A549 (cell line): ENCODE data around the gene ODAM.
A peak's percentile ranks its signal among the peaks of the same experiment; 100 is the strongest.

Experiments used
- EP300 ChIP-seq, 2 experiments: fragments of >200 bp; sonication (Bioruptor Twin); formaldehyde crosslinking; IDR thresholded peaks; 2 replicates in 1 of 2; 3 replicates in 1 of 2; pipeline ENCODE4 v1.6.1; 2016 to 2017
- FOSB ChIP-seq: fragments of 250-450 bp; sonication (Bioruptor Pico); IDR thresholded peaks from 2 replicates; pipeline ENCODE4 v1.5.0; 2020; ENCODE audit warnings: mild to moderate bottlenecking, moderate library complexity
- HDAC2 ChIP-seq: fragments of 200-600 bp; sonication (generic); IDR thresholded peaks from 2 replicates; pipeline ENCODE4 v1.6.1; 2016
- JUN ChIP-seq, 2 experiments: fragments of >200 bp; sonication (Bioruptor Twin); formaldehyde crosslinking; IDR thresholded peaks; 2 replicates in 1 of 2; 3 replicates in 1 of 2; pipeline ENCODE4 v1.6.1; 2016 to 2017
- JUNB ChIP-seq: fragments of >200 bp; sonication (Bioruptor Twin); formaldehyde crosslinking; IDR thresholded peaks from 2 replicates; pipeline ENCODE4 v1.6.1; 2016
- KDM1A ChIP-seq: fragments of 200-600 bp; sonication (generic); IDR thresholded peaks from 2 replicates; pipeline ENCODE4 v1.6.1; 2016; ENCODE audit warnings: low read depth, mild to moderate bottlenecking
- POLR2A ChIP-seq: IDR thresholded peaks from 2 replicates; pipeline ENCODE4 v1.6.1; 2012; ENCODE audit warnings: mild to moderate bottlenecking, low read length
- RFX5 ChIP-seq: fragments of 450-650 bp; IDR thresholded peaks from 2 replicates; pipeline ENCODE4 v1.7.1; 2014; ENCODE audit warnings: antibody characterized with exemption, mild to moderate bottlenecking, moderate library complexity
- SMC3 ChIP-seq: fragments of >200 bp; sonication (Bioruptor Twin); formaldehyde crosslinking; IDR thresholded peaks from 3 replicates; pipeline ENCODE4 v1.6.1; 2018; ENCODE audit warnings: inconsistent platforms
- TF ChIP-seq, protein P1 (sequence below): fragments of >200 bp; sonication (Bioruptor Twin); formaldehyde crosslinking; IDR thresholded peaks from 3 replicates; pipeline ENCODE4 v1.5.1; 2016
- TF ChIP-seq, protein P2 (sequence below): IDR thresholded peaks from 2 replicates; pipeline ENCODE4 v1.6.1; 2012
- TF ChIP-seq, protein P3 (sequence below): fragments of 250-450 bp; sonication (Bioruptor Pico); IDR thresholded peaks from 2 replicates; pipeline ENCODE4 v1.5.0; 2021; ENCODE audit warnings: mild to moderate bottlenecking, moderate library complexity, borderline replicate concordance

DNA sequence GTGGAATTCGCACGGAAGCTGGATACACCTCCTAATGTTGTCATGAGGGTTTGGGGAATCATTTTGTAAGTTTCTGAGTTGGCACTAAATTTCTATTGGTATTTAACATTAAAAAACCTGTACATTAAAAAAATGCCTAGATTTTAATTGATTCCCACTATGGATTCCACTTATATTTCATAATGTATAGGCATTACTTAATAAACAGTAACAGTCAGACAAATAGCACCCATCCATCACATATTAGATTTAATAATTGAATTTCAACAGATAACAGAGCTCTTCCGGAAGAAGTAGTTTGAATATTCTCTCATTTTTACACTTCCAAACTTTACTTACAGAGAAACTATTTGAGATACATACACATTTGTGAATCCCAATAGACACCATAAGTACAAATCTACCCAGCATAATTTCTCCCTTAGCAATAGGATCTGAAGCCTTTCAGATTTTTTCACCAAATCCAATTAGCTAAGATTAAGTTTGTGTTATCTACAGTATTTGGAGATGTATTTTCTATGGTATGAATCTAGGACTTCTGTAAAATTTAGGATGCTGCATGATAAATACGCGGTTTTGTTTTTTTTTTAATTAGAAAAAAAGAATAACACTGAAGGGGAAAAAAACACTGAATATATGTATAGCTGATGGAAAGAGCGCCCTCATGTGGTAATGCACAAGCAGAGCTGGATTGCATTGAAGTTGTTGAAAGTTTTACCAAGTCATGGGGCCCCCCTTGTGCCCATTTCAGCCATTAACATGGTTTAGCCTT lies 12.2 kb upstream of the ODAM start:
- TF ChIP-seq JUNB (no peak), EP300 (IDR thresholded peaks at IDR 0.05) (no peak), FOSB (CRISPR knock-in tag) (no peak), KDM1A (no peak), RFX5 (no peak), SMC3 (peak; percentile 41; the same call in 2 of the 3 replicates), HDAC2 (no peak), POLR2A (no peak), JUN (IDR thresholded peaks at IDR 0.05) (no peak)
- TF ChIP-seq, protein P1, sequence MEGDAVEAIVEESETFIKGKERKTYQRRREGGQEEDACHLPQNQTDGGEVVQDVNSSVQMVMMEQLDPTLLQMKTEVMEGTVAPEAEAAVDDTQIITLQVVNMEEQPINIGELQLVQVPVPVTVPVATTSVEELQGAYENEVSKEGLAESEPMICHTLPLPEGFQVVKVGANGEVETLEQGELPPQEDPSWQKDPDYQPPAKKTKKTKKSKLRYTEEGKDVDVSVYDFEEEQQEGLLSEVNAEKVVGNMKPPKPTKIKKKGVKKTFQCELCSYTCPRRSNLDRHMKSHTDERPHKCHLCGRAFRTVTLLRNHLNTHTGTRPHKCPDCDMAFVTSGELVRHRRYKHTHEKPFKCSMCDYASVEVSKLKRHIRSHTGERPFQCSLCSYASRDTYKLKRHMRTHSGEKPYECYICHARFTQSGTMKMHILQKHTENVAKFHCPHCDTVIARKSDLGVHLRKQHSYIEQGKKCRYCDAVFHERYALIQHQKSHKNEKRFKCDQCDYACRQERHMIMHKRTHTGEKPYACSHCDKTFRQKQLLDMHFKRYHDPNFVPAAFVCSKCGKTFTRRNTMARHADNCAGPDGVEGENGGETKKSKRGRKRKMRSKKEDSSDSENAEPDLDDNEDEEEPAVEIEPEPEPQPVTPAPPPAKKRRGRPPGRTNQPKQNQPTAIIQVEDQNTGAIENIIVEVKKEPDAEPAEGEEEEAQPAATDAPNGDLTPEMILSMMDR, result peak; percentile 45; the same call in 2 of the 3 replicates
- TF ChIP-seq, protein P2, sequence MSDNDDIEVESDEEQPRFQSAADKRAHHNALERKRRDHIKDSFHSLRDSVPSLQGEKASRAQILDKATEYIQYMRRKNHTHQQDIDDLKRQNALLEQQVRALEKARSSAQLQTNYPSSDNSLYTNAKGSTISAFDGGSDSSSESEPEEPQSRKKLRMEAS, result no peak
- TF ChIP-seq, protein P3, sequence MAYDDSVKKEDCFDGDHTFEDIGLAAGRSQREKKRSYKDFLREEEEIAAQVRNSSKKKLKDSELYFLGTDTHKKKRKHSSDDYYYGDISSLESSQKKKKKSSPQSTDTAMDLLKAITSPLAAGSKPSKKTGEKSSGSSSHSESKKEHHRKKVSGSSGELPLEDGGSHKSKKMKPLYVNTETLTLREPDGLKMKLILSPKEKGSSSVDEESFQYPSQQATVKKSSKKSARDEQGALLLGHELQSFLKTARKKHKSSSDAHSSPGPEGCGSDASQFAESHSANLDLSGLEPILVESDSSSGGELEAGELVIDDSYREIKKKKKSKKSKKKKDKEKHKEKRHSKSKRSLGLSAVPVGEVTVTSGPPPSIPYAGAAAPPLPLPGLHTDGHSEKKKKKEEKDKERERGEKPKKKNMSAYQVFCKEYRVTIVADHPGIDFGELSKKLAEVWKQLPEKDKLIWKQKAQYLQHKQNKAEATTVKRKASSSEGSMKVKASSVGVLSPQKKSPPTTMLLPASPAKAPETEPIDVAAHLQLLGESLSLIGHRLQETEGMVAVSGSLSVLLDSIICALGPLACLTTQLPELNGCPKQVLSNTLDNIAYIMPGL (CRISPR knock-in tag), result no peak
